Measurements from ENCODE around the gene KIAA0232.

KIAA0232 gene

GRCh38 chr4:6839579-6839978 lies 57.1 kb downstream of the KIAA0232 start:
- no peak overlapping the region for H3K4me3 ChIP-seq (ENCODE audit: low read depth, low read length)
- TF ChIP-seq CTCF (IDR thresholded peaks at IDR 0.05; ENCODE audit: insufficient read depth, low read depth, low read length, missing control alignments) = no peak
- DNase-seq (ENCODE audit: low read depth) = no peak

GRCh38 chr4:6840062-6840976 lies 57.8 kb downstream of the KIAA0232 start:
- no peak overlapping the region for H3K4me3 ChIP-seq (ENCODE audit: low read depth, low read length)
- TF ChIP-seq CTCF (IDR thresholded peaks at IDR 0.05; ENCODE audit: insufficient read depth, low read depth, low read length, missing control alignments) = no peak
- DNase-seq (ENCODE audit: low read depth) = no peak

GRCh38 chr4:6845027-6845426 lies 62.5 kb downstream of the KIAA0232 start:
- DNase-seq (ENCODE audit: low read depth) = no peak
- TF ChIP-seq CTCF (IDR thresholded peaks at IDR 0.05; ENCODE audit: insufficient read depth, low read depth, low read length, missing control alignments) = no peak

GRCh38 chr4:6845574-6845973 lies 63.0 kb downstream of the KIAA0232 start:
- no peak for TF ChIP-seq CTCF (IDR thresholded peaks at IDR 0.05; ENCODE audit: insufficient read depth, low read depth, low read length, missing control alignments)
- DNase-seq (ENCODE audit: low read depth) = no peak
- H3K4me3 ChIP-seq (ENCODE audit: low read depth, low read length) = no peak overlapping the region

More at GRCh38 chr4:6845027-6845426, 62.5 kb downstream of the KIAA0232 start:
- H3K4me3 ChIP-seq (ENCODE audit: low read depth, low read length) = no peak overlapping the region

- no peak for TF ChIP-seq CTCF (IDR thresholded peaks at IDR 0.05; ENCODE audit: insufficient read depth, low read depth, low read length, missing control alignments)
- DNase-seq (ENCODE audit: low read depth) = no peak
These were observed 64.7 kb downstream of the KIAA0232 start for GRCh38 chr4:6847178-6847577.

GRCh38 chr4:6848717-6849305 lies 66.3 kb downstream of the KIAA0232 start:
- DNase-seq (ENCODE audit: low read depth) = no peak
- no peak for TF ChIP-seq CTCF (IDR thresholded peaks at IDR 0.05; ENCODE audit: insufficient read depth, low read depth, low read length, missing control alignments)

More at GRCh38 chr4:6847178-6847577, 64.7 kb downstream of the KIAA0232 start:
- H3K4me3 ChIP-seq (ENCODE audit: low read depth, low read length) = no peak overlapping the region

More at GRCh38 chr4:6848717-6849305, 66.3 kb downstream of the KIAA0232 start:
- H3K4me3 ChIP-seq (ENCODE audit: low read depth, low read length) = no peak overlapping the region
